ENCODE data around the gene KAZN.

The KAZN gene

GRCh38 chr1:14743368-14743767 is 144.9 kb downstream of the KAZN start:
- no peak for DNase-seq (ENCODE audit: low read depth)

- DNase-seq (ENCODE audit: low read depth), result no peak
These were observed 146.7 kb downstream of the KAZN start for GRCh38 chr1:14745001-14745720.

GRCh38 chr1:14745789-14746188 is 147.3 kb downstream of the KAZN start:
- DNase-seq (ENCODE audit: low read depth), result no peak

GRCh38 chr1:14746393-14746792 is 147.9 kb downstream of the KAZN start:
- DNase-seq (ENCODE audit: low read depth), result no peak

GRCh38 chr1:14748151-14748550 is 149.7 kb downstream of the KAZN start:
- DNase-seq (ENCODE audit: low read depth), result no peak

GRCh38 chr1:14748977-14749376 is 150.5 kb downstream of the KAZN start:
- no peak for DNase-seq (ENCODE audit: low read depth)

GRCh38 chr1:14750490-14750889 is 152.0 kb downstream of the KAZN start:
- DNase-seq (ENCODE audit: low read depth), result no peak

- no peak for DNase-seq (ENCODE audit: low read depth)
These were observed 157.2 kb downstream of the KAZN start for GRCh38 chr1:14755518-14756252.

GRCh38 chr1:14756589-14757285 is 158.3 kb downstream of the KAZN start:
- no peak for DNase-seq (ENCODE audit: low read depth)

GRCh38 chr1:14757286-14757625 is 158.8 kb downstream of the KAZN start:
- DNase-seq (ENCODE audit: low read depth), result no peak

GRCh38 chr1:14759042-14759818 is 160.7 kb downstream of the KAZN start:
- DNase-seq (ENCODE audit: low read depth), result no peak

GRCh38 chr1:14759843-14760242 is 161.4 kb downstream of the KAZN start:
- no peak for DNase-seq (ENCODE audit: low read depth)

GRCh38 chr1:14760780-14761179 is 162.3 kb downstream of the KAZN start:
- no peak for DNase-seq (ENCODE audit: low read depth)

- no peak for DNase-seq (ENCODE audit: low read depth)
These were observed 163.0 kb downstream of the KAZN start for GRCh38 chr1:14761291-14762153.

GRCh38 chr1:14763977-14764376 is 165.5 kb downstream of the KAZN start:
- no peak for DNase-seq (ENCODE audit: low read depth)

GRCh38 chr1:14765773-14766172 is 167.3 kb downstream of the KAZN start:
- DNase-seq (ENCODE audit: low read depth), result no peak

GRCh38 chr1:14767075-14767474 is 168.6 kb downstream of the KAZN start:
- no peak for DNase-seq (ENCODE audit: low read depth)

- no peak for DNase-seq (ENCODE audit: low read depth)
These were observed 170.3 kb downstream of the KAZN start for GRCh38 chr1:14768582-14769304.

GRCh38 chr1:14769486-14770274 is 171.2 kb downstream of the KAZN start:
- no peak for DNase-seq (ENCODE audit: low read depth)

All from stimulated activated CD8-positive, alpha-beta memory T cell treated with anti-CD3 and anti-CD28 coated beads, Interleukin-7, amount 100 ng/mL, for 24 hours (primary cell).